Fibroblast of the aortic adventitia (primary cell): ENCODE results near the gene C1QTNF12. TPM values are rescaled to one million over a fixed set of nuclear protein-coding genes. Genes with fewer than 3 reads are reported as not detected.
A peak's percentile ranks its signal among the peaks of the same experiment; 100 is the strongest.

Experiments used
- DNase-seq: peaks from one replicate; pipeline ENCODE4 v3.0.0-alpha.2; 2010; ENCODE audit warnings: low read depth
- H3K4me3 ChIP-seq: 2 replicates; pipeline ENCODE4 v1.5.1; 2011; ENCODE audit warnings: low read depth, mild to moderate bottlenecking, control low read depth, low read length, moderate library complexity
- CTCF ChIP-seq: IDR thresholded peaks from 2 replicates; pipeline ENCODE4 v1.5.1; 2011; ENCODE audit warnings: mild to moderate bottlenecking, low read length, control low read depth, inconsistent platforms; ENCODE audit not compliant: insufficient read depth
- total RNA-seq: library from RNA; depleted of rRNA; stranded (reverse); fragments of >200 nt; gene quantifications from 2 replicates; pipeline ENCODE4 v1.2.3, GENCODE V29; 2012; ENCODE audit warnings: low replicate concordance

Gene C1QTNF12
- total RNA-seq, 1 donor = 1.4 TPM

GRCh38 chr1:1240822-1241587 is 5.5 kb downstream of the C1QTNF12 start:
- TF ChIP-seq CTCF = no peak
- H3K4me3 ChIP-seq = no peak overlapping the region
- DNase-seq = peak; percentile 22

GRCh38 chr1:1240348-1240732 is 6.2 kb downstream of the C1QTNF12 start:
- no peak overlapping the region for H3K4me3 ChIP-seq
- no peak for TF ChIP-seq CTCF
- no peak for DNase-seq

- no peak for DNase-seq
- TF ChIP-seq CTCF = no peak
- no peak overlapping the region for H3K4me3 ChIP-seq
Measured at GRCh38 chr1:1239614-1240347, 6.7 kb downstream of the C1QTNF12 start.

- DNase-seq = no peak
- no peak overlapping the region for H3K4me3 ChIP-seq
- no peak for TF ChIP-seq CTCF
Measured at GRCh38 chr1:1239227-1239613, 7.3 kb downstream of the C1QTNF12 start.

- no peak for DNase-seq
- no peak for TF ChIP-seq CTCF
- H3K4me3 ChIP-seq = no peak overlapping the region
Measured at GRCh38 chr1:1238702-1239178, 7.8 kb downstream of the C1QTNF12 start.

- no peak overlapping the region for H3K4me3 ChIP-seq
- no peak for DNase-seq
- no peak for TF ChIP-seq CTCF
Measured at GRCh38 chr1:1237874-1238701, 8.4 kb downstream of the C1QTNF12 start.
